Muscle of leg (tissue), 11 donors: Measurements from ENCODE around the gene DHX16. TPM values are rescaled to one million over a fixed set of nuclear protein-coding genes. Genes with fewer than 3 reads are reported as not detected.

Experiments
- DNase-seq: peaks from one replicate; pipeline ENCODE4 v3.0.0; 2013
- H3K27ac ChIP-seq: one replicate; pipeline ENCODE4 v1.5.1; 2013; ENCODE audit warnings: mild to moderate bottlenecking, low read length, control low read depth
- H3K27me3 ChIP-seq: one replicate; pipeline ENCODE4 v1.6.1; 2013; ENCODE audit warnings: low read length; ENCODE audit not compliant: control insufficient read depth, insufficient read depth
- H3K36me3 ChIP-seq: one replicate; pipeline ENCODE4 v1.6.1; 2013; ENCODE audit warnings: low read length; ENCODE audit not compliant: control insufficient read depth, insufficient read depth
- H3K4me1 ChIP-seq: one replicate; pipeline ENCODE4 v1.6.1; 2013; ENCODE audit warnings: low read length; ENCODE audit not compliant: control insufficient read depth, insufficient read depth
- H3K4me3 ChIP-seq: one replicate; pipeline ENCODE4 v1.5.1; 2013; ENCODE audit warnings: low read length, control low read depth
- H3K9me3 ChIP-seq: replicated peaks from 2 replicates; pipeline ENCODE4 v1.6.1; 2013; ENCODE audit warnings: low read depth, low read length; ENCODE audit not compliant: control insufficient read depth
- WGBS: methylation state at CpG from one replicate; pipeline ENCODE4 v1.1.5; 2013; ENCODE audit warnings: missing lambda C conversion rate; ENCODE audit not compliant: insufficient coverage; 5-methylcytosine and 5-hydroxymethylcytosine counted together
- polyA plus RNA-seq, 8 donors: library from polyadenylated mRNA; unstranded; fragments of 120-200 nt; gene quantifications; one replicate each; pipeline versions ENCODE4 v1.2.1 to v1.2.3, GENCODE V29; 2013; ENCODE audit warnings: inconsistent platforms in 1 of 8, low replicate concordance in 1 of 8; ENCODE audit not compliant: insufficient read length in 8 of 8, insufficient read depth in 1 of 8
- total RNA-seq: library from RNA; stranded (reverse); fragments of 120-200 nt; gene quantifications from one replicate; pipeline ENCODE4 v1.2.4, GENCODE V29; 2013

DHX16 gene
- total and polyA plus RNA-seq, 9 donors: 18.6 to 29.1 (median 24.4) TPM

DNA sequence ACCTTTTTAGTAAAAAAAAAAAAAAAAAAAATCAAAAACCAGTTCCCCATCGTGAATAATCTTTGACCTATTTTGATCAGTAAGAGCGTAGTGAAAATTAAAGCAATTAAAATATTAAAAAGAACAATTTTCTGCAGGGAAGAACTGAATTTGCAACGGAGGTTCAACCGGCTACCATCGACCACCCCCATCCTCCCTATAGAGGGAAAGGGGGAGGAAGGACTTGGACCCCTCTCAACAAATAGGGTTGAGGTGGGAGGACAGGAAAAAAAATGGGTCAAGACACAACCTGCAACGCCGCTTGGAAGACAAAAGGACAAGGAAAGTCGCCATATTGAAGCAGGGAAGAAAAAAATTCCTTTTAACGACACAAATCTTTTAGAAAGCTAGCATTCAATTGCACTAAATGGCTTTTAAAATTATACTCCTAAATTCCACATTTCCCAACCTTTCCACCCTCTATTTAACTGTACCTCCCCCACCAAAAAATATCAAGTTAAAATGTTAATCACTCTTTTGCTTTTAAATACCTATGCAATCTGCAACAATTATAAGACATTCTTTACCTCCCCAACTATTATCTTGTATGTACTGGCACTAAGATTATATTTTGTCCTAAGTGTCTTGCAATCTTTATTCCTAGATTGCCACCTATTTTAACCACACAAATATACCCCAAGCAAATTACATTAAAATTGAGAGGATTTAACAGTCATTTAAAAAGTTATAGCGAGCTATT, 57.4 kb downstream of the DHX16 start:
- peak overlapping the region; percentile 98 for H3K4me3 ChIP-seq
- WGBS: no CpG with 5 or more reads among the region's 10 CpGs
- H3K27me3 ChIP-seq: no peaks in the 10 kb centered on the region
- DNase-seq: peak; percentile 97
- H3K4me1 ChIP-seq: peaks cover 22% of the 10 kb centered on the region
- peaks cover 29% of the 10 kb centered on the region for H3K36me3 ChIP-seq
- no peaks in the 10 kb centered on the region for H3K9me3 ChIP-seq
- H3K27ac ChIP-seq: peak overlapping the region; percentile 100

DNA sequence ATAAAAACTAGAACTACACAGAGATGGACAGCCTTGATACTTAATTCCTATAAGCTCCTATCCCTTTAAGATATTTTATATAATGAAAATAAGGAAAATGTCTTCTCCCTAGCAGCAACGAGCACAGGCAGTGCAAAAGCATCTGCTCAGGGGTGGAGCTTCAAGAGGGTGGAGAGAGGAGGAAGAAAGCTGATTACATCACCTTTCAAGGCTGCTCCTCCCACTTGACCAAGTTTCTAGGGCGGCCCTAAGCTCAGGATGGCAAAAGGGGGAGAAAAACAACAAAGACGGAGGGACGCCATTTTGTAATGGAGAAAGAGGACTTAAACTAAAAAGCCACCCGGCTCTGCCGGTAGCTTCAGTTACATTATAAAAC, 58.0 kb downstream of the DHX16 start:
- H3K4me1 ChIP-seq: peaks cover 22% of the 10 kb centered on the region
- H3K27ac ChIP-seq: peak overlapping the region; percentile 100
- no peaks in the 10 kb centered on the region for H3K9me3 ChIP-seq
- peak; percentile 100 for DNase-seq
- H3K36me3 ChIP-seq: peaks cover 30% of the 10 kb centered on the region
- peak overlapping the region; percentile 98 for H3K4me3 ChIP-seq
- WGBS: no CpG with 5 or more reads among the region's 6 CpGs
- H3K27me3 ChIP-seq: no peaks in the 10 kb centered on the region

DNA sequence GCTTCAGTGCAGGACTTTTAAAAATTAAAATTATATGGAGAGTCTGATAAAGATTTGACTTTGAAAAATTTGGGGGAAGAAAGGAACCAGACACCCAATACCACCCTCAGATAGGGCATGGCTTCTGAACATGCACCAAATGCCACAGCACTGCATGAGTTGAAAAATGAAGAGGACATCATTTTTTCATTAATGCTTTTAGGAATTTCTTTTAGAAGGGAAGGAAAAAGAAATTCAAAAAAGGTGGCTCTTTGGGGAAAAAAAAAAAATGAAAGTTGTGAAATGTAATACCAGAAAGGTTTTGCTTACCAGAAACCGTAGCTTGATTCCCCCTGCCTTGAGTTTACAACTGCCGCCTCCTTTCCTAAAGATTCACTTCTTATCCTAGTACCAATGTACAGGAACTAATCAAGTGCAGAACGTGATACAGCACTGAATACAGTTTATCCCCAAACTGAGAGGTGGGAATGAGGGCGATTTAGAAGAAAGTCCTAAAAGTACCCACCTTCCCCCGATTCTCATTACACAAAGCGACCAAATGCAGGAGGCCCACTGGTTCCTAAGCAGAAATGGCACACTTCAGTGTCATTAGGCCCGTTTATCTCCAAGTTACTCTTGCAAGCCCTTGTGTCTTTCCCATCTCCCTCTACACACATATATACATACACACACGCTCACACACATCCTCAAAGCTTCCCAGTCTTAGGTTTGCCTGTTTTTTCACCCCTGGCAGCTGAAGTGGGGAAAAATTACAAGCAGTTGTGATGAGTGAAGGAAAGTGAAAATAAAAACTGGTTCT, 58.6 kb downstream of the DHX16 start:
- Histone ChIP-seq H3K9me3 (no peaks in the 10 kb centered on the region), H3K4me3 (peak overlapping the region; percentile 98), H3K27me3 (no peaks in the 10 kb centered on the region), H3K36me3 (peaks cover 30% of the 10 kb centered on the region), H3K4me1 (peaks cover 22% of the 10 kb centered on the region), H3K27ac (peak overlapping the region; percentile 100)
- DNase-seq: no peak
- 10% methylated on average over 3 of the region's 8 CpGs for WGBS

DNA sequence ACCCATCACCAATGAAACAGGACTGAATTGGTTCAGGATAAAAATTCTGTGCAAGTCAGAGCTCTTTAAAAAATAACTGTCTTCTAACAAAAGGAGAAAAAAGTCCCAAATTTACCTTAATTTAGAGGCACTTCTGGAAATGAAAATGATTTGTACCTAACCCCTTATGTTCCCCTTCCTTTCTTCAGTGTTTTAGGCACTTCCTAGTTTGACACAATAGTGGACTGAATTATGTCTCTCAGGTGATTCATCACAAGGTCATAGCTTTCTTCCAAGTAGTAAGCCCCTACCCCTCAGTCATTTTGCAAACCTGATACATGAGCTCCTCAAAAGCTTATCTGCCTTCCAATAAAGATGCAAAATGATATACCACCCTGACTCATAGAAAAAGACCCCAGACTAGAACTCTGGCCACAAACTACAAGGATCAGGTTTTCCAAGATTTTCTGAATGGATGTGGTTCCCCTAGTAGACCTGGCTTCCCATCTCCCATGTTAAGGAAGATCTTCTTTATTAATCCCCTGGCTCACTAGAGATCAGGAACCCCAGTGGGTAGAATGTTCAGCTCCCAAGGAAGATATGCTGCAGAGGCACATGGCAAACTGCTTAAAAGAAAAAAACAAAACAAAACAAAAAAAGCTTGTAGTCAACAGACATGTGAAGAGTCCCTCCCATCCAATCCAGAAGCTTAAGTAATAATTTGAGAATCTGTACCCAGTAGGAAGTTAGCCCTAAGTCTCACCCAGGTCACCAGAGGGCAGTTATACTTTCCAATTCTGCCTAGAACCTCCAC, 59.4 kb downstream of the DHX16 start:
- no peak overlapping the region for H3K4me3 ChIP-seq
- peaks cover 38% of the 10 kb centered on the region for H3K36me3 ChIP-seq
- peaks cover 20% of the 10 kb centered on the region for H3K4me1 ChIP-seq

DNA sequence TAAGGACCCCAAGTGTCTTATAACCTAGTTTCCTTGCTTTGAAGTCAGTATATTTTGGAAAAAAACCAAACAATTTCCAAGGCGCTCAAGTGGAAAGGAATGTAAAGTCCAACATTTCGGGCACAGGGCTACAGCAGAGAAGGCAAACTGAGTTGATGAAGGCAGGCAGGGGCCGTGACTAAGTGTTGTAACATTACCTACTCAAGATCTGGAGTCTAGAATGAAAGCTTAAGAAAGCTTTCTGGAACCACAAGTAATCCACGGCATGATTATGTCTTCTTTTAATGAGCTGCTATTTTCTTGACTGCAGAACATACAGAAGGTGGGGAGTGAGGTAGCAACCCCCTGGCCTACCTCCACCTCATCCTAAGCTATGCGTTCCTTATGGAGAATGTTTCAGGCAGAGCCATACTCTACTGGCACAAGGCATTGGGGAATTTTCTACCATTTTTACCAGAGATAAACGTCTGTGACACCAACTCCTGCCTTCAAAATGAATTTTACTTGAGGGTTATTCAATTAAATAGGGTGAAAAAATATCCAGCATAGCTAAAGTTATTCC, 60.0 kb downstream of the DHX16 start:
- H3K27me3 ChIP-seq: no peaks in the 10 kb centered on the region
- H3K27ac ChIP-seq: peak overlapping the region; percentile 15
- WGBS: 80% methylated on average over 1 of the region's 6 CpGs
- peaks cover 43% of the 10 kb centered on the region for H3K36me3 ChIP-seq
- DNase-seq: no peak
- H3K4me1 ChIP-seq: peaks cover 16% of the 10 kb centered on the region
- no peak overlapping the region for H3K4me3 ChIP-seq
- no peaks in the 10 kb centered on the region for H3K9me3 ChIP-seq

More for the DNA sequence above, 59.4 kb downstream of the DHX16 start:
- no peak for DNase-seq
- H3K27ac ChIP-seq: peak overlapping the region; percentile 100
- H3K9me3 ChIP-seq: no peaks in the 10 kb centered on the region
- H3K27me3 ChIP-seq: no peaks in the 10 kb centered on the region

DNA sequence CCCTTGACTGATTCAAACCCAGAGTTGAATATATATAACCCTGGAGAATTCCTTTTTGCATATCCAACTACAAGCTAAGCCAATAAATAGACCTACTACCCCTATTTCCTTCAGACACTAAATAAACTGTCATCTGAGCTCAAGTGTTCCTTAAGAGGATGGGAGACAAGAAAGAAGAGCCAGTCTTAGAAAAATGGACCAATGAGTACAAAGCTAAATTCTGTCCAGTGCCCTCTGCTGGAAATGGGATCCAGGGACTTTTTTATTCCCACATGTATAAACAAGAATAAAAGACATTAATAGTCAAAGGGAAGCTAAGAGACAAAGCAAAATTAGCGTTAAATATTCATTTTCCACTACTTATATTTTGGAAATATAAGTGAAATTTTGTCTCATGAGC, 60.6 kb downstream of the DHX16 start:
- H3K4me1 ChIP-seq: peaks cover 16% of the 10 kb centered on the region
- H3K27ac ChIP-seq: no peak overlapping the region
- H3K36me3 ChIP-seq: peaks cover 46% of the 10 kb centered on the region
- no peak for DNase-seq
- WGBS: no CpG with 5 or more reads among the region's 1 CpG
- no peaks in the 10 kb centered on the region for H3K27me3 ChIP-seq
- no peaks in the 10 kb centered on the region for H3K9me3 ChIP-seq
- H3K4me3 ChIP-seq: no peak overlapping the region

DNA sequence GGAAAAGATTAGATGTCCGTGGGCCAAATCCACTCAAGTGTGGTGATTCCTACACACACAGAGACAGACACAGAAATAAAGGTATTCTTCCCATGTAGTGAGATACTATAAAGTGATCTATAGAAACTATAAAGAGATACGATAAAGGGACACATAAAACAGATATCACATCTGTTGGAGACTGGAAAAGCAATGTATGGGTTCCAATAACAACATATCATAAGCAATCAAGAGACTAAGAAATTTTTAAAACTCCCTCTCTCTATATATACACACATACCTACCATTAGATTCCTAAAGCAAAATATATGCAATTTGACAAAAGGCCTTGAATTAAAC, 61.0 kb downstream of the DHX16 start:
- no peaks in the 10 kb centered on the region for H3K9me3 ChIP-seq
- no peak overlapping the region for H3K27ac ChIP-seq
- no peak overlapping the region for H3K4me3 ChIP-seq
- peaks cover 44% of the 10 kb centered on the region for H3K36me3 ChIP-seq
- peaks cover 16% of the 10 kb centered on the region for H3K4me1 ChIP-seq
- no peak for DNase-seq
- no CpG with 5 or more reads among the region's 2 CpGs for WGBS
- H3K27me3 ChIP-seq: no peaks in the 10 kb centered on the region

DNA sequence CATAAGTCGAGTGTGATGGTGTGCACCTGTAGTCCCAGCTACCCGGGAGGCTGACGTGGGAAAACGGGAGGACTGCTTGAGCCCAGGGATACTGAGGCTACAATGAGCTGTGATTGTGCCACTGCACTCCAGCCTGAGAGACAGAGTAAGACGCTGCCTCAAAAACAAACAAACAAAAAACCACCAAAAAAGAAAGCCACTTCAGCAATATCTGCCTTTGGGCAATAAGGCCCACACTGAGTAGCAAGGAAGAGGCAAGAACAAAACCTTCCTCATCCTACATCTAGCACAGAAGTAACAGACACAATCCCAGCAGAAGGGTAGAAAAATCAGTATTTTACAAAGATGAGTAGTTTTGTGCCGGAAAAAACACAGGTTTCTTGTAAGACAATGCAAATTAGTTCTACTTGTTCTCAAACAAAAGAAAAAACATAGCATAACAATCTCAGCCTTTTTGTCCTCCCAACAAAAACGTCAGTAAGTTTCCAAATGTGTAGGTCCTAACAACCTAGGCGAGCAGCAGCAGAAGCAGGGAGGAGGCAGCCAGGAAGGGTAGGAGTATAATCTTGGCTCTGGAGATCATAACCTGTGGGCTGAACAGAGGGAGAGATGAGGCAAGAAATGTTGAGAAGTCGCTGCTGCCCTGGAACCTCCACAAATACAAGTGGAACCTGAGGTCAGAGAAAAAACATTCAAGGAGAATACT, 61.5 kb downstream of the DHX16 start:
- WGBS: 76% methylated on average over 4 of the region's 9 CpGs
- Histone ChIP-seq H3K36me3 (peaks cover 43% of the 10 kb centered on the region), H3K9me3 (no peaks in the 10 kb centered on the region)

DNA sequence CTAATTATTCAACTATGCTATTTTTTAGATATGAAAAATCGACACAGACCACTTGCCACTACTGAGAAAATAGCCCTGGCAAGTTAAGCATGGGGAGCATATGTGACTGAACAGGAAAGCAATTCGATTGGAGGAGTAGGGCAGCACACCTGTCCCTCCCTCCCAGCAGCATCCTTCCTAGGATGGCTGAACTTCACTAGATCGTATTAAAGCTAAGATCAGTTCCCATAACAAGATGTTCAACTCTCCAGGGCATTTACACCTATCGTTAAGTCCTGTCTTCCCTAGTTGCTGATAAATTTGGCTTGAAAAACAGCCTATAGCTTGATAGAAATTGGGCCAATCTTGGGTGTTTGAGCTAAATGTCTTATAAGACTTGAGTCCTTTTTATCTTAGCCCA, 62.7 kb downstream of the DHX16 start:
- Histone ChIP-seq H3K36me3 (peaks cover 49% of the 10 kb centered on the region), H3K27ac (no peak overlapping the region), H3K4me3 (no peak overlapping the region), H3K9me3 (no peaks in the 10 kb centered on the region), H3K27me3 (no peaks in the 10 kb centered on the region), H3K4me1 (peaks cover 16% of the 10 kb centered on the region)
- WGBS: 89% methylated on average over 2 of the region's 4 CpGs
- no peak for DNase-seq

More for the DNA sequence above, 61.5 kb downstream of the DHX16 start:
- no peak for DNase-seq
- H3K27me3 ChIP-seq: no peaks in the 10 kb centered on the region
- no peak overlapping the region for H3K4me3 ChIP-seq
- H3K27ac ChIP-seq: no peak overlapping the region
- peaks cover 16% of the 10 kb centered on the region for H3K4me1 ChIP-seq
